HepG2 (cell line): Measurements from ENCODE around the gene TIRAP. TPM values are rescaled to one million over a fixed set of nuclear protein-coding genes. Genes with fewer than 3 reads are reported as not detected.

Experiments used
- ATAC-seq: fragments of 200-7000 bp; cut with Tn5 transposase; 3 replicates; pipeline ENCODE4 v1.9.1; 2020; ENCODE audit warnings: mild to moderate bottlenecking, moderate library complexity
- BruUV-seq: library from RNA; stranded (reverse); fragments of 400-500 nt; replicated peaks from 2 replicates; lab custom pipeline; 2021; lab: Mats Ljungman, UMichigan
- CTCF ChIA-PET: fragments of 300-600 bp; formaldehyde crosslinking; extraction: SDS; loops from one replicate; lab custom pipeline; 2021; ENCODE audit warnings: low total read pairs, inconsistent platforms, low intra/inter-chr PET ratio; lab: Yijun Ruan, JAX
- POLR2A ChIA-PET: fragments of 350-600 bp; sonication (Branson Sonifier 250); formaldehyde crosslinking; loops from one replicate; lab custom pipeline; 2020; ENCODE audit warnings: antibody characterized with exemption, inconsistent platforms; lab: Yijun Ruan, JAX
- DNase-seq: peaks from one replicate; pipeline ENCODE4 v3.0.0-alpha.2; 2015; ENCODE audit warnings: low spot score
- FAIRE-seq: peaks from 3 replicates; lab custom pipeline; 2011; peaks lifted over from hg19 to GRCh38; lab: Jason Lieb, UNC
- H2AFZ ChIP-seq: one replicate; pipeline ENCODE4 v1.6.1; 2011; ENCODE audit warnings: low read length, inconsistent platforms
- H3K27ac ChIP-seq: fragments of 300-600 bp; 3 replicates; pipeline ENCODE4 v1.8.0; 2011; ENCODE audit warnings: mixed run types, mild to moderate bottlenecking, mixed read lengths, low read length, inconsistent platforms; ENCODE audit not compliant: insufficient read depth; ENCODE audit errors: extremely low read length
- H3K27me3 ChIP-seq, 2 experiments: fragments of 200-600 bp in 1 of 2; 2 replicates in 1 of 2; 3 replicates in 1 of 2; pipeline versions ENCODE4 v1.6.0 to v1.8.0; 2011; ENCODE audit warnings: low read length in 2 of 2, mild to moderate bottlenecking in 2 of 2, moderate library complexity in 2 of 2, inconsistent platforms in 1 of 2; ENCODE audit not compliant: insufficient read depth in 2 of 2, control insufficient read depth in 1 of 2
- H3K36me3 ChIP-seq, 2 experiments: fragments of 200-600 bp in 1 of 2; replicated peaks in 1 of 2; 2 replicates in 1 of 2; 3 replicates in 1 of 2; pipeline versions ENCODE4 v1.5.1 to v1.8.0; 2011; ENCODE audit warnings: low read length in 2 of 2, inconsistent platforms in 1 of 2; ENCODE audit not compliant: insufficient read depth in 2 of 2, control insufficient read depth in 1 of 2
- H3K4me1 ChIP-seq: 2 replicates; pipeline ENCODE4 v1.5.1; 2012; ENCODE audit warnings: low read length, inconsistent platforms; ENCODE audit not compliant: insufficient read depth
- H3K4me2 ChIP-seq: 2 replicates; pipeline ENCODE4 v1.6.0; 2011; ENCODE audit warnings: low read depth, low read length, inconsistent platforms
- H3K4me3 ChIP-seq, 3 experiments: fragments of 200-600 bp in 1 of 3; sonication (generic), shearing (Covaris generic) in 1 of 3; replicated peaks in 1 of 3; 2 replicates each; pipeline ENCODE4 v1.5.1; 2011 to 2016; ENCODE audit warnings: low read length in 3 of 3, inconsistent platforms in 2 of 3, low read depth in 2 of 3, mild to moderate bottlenecking in 2 of 3, control low read depth in 1 of 3, mixed read lengths in 1 of 3; ENCODE audit not compliant: insufficient read depth in 1 of 3
- H3K79me2 ChIP-seq: one replicate; pipeline ENCODE4 v1.6.1; 2011; ENCODE audit warnings: low read length, inconsistent platforms; ENCODE audit not compliant: insufficient read depth
- H3K9ac ChIP-seq: 2 replicates; pipeline ENCODE4 v1.6.0; 2011; ENCODE audit warnings: mild to moderate bottlenecking, low read depth, low read length, inconsistent platforms; ENCODE audit not compliant: insufficient read depth
- H3K9me3 ChIP-seq: 2 replicates; pipeline ENCODE4 v1.5.1; 2012; ENCODE audit warnings: mild to moderate bottlenecking, low read length
- H4K20me1 ChIP-seq: 2 replicates; pipeline ENCODE4 v1.6.0; 2011; ENCODE audit warnings: inconsistent platforms, mild to moderate bottlenecking, low read length, moderate library complexity; ENCODE audit not compliant: insufficient read depth
- ADNP ChIP-seq: sonication (generic); formaldehyde crosslinking; IDR thresholded peaks from 2 replicates; pipeline ENCODE4 v1.4.0; 2020; ENCODE audit warnings: missing genetic modification reagents
- JUNB ChIP-seq: sonication (generic); formaldehyde crosslinking; IDR thresholded peaks from 2 replicates; pipeline ENCODE4 v1.8.0; 2022; ENCODE audit warnings: missing genetic modification reagents, mild to moderate bottlenecking, borderline replicate concordance
- JUND ChIP-seq: sonication (generic); formaldehyde crosslinking; IDR thresholded peaks from 2 replicates; pipeline ENCODE4 v1.8.0; 2022; ENCODE audit warnings: mild to moderate bottlenecking, missing genetic modification reagents
- NCOA5 ChIP-seq: sonication (generic); formaldehyde crosslinking; IDR thresholded peaks from 2 replicates; pipeline ENCODE4 v1.4.0; 2020; ENCODE audit warnings: missing genetic modification reagents
- POLR2AphosphoS5 ChIP-seq: IDR thresholded peaks from 2 replicates; pipeline ENCODE4 v1.6.1; 2012; ENCODE audit warnings: low read depth, low read length
- RFXANK ChIP-seq: IDR thresholded peaks from 2 replicates; pipeline ENCODE4 v1.6.1; 2016
- RNF2 ChIP-seq: fragments of 450-650 bp; conservative IDR thresholded peaks from 2 replicates; pipeline ENCODE4 v1.6.1; 2016; ENCODE audit warnings: low read depth
- STAT5B ChIP-seq: sonication (generic); formaldehyde crosslinking; IDR thresholded peaks from 2 replicates; pipeline ENCODE4 v1.4.0; 2020; ENCODE audit warnings: missing genetic modification reagents
- YEATS2 ChIP-seq: sonication (generic); formaldehyde crosslinking; IDR thresholded peaks from 2 replicates; pipeline ENCODE4 v1.4.0; 2020; ENCODE audit warnings: missing genetic modification reagents, borderline replicate concordance
- ZBTB7B ChIP-seq: sonication (generic); formaldehyde crosslinking; IDR thresholded peaks from 2 replicates; pipeline ENCODE4 v1.4.0; 2020; ENCODE audit warnings: missing genetic modification reagents
- WGBS: methylation state at CpG from one replicate; pipeline ENCODE4 v1.1.6; 2017; ENCODE audit warnings: low lambda C conversion rate; 5-methylcytosine and 5-hydroxymethylcytosine counted together
- in situ Hi-C: cut with HindIII; loops from 2 replicates; pipeline ENCODE4 v1.10.0; 2017; ENCODE audit warnings: low pct_unique_long_range_greater_than_20kb; ENCODE audit not compliant: extremely low pct_ligation_motif_present
- intact Hi-C: fragments of 100-400 bp; cut with micrococcal nuclease; formaldehyde crosslinking; loops from one replicate; pipeline ENCODE4 v1.10.0; 2022; ENCODE audit not compliant: unreplicated experiment
- polyA plus RNA-seq, 8 experiments: library from polyadenylated mRNA; depleted of rRNA in 3 of 8; stranded (reverse) in 7 of 8; unstranded in 1 of 8; fragments of >200 nt; fragmentation: Illumina TruSeq in 4 of 8; extraction: Trizol in 4 of 8; gene quantifications; 2 replicates each; pipeline versions ENCODE4 v1.2.1 to v1.2.3, GENCODE V29; 2011 to 2016; ENCODE audit warnings: low read depth in 4 of 8, missing spikeins in 1 of 8, mixed read lengths in 1 of 8; ENCODE audit not compliant: insufficient read depth in 1 of 8
- total RNA-seq, 5 experiments: library from RNA; depleted of rRNA; stranded (reverse); fragments of >200 nt; fragmentation: Illumina TruSeq; extraction: Trizol; gene quantifications; 2 replicates each; pipeline ENCODE4 v1.2.3, GENCODE V29; 2016; ENCODE audit warnings: low read depth in 1 of 5
- TF ChIP-seq, protein P1 (sequence below): sonication (generic); formaldehyde crosslinking; IDR thresholded peaks from 2 replicates; pipeline ENCODE4 v1.4.0; 2020; ENCODE audit warnings: missing genetic modification reagents, mild to moderate bottlenecking, borderline replicate concordance
- TF ChIP-seq, protein P2 (sequence below): sonication (generic); formaldehyde crosslinking; IDR thresholded peaks from 2 replicates; pipeline ENCODE4 v1.8.0; 2022; ENCODE audit warnings: missing genetic modification reagents, mild to moderate bottlenecking, inconsistent platforms, borderline replicate concordance
- TF ChIP-seq, protein P3 (sequence below): sonication (generic); formaldehyde crosslinking; IDR thresholded peaks from 2 replicates; pipeline ENCODE4 v1.5.0; 2020; ENCODE audit warnings: mild to moderate bottlenecking, missing genetic modification reagents, borderline replicate concordance

TIRAP gene
- total and polyA plus RNA-seq, 2 of the 13 experiments (the other 11 are each of a cell fraction or from before 2014, with no cell fraction given): 5.4 to 5.7 TPM

DNA sequence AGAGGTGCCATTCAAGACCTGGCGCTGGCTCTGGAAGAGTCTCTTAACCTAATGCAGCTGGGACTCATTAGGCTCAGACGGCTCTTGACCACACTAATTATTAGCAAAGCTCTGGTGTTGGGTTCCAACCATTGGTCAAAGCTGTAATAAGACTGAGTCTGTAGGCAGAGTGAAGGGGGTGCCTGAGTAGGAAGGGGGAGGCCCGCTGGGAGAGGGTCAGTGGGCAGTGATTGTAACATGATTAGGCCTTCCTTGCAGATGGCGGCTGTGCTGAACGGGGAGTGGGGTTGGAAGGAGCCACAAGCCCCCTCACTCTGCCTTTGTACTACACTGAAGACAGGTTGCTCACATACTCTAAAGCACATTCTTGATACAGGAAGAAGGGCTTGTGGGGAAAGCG lies 19.4 kb upstream of the TIRAP start (continued):
- TF ChIP-seq, protein P1, sequence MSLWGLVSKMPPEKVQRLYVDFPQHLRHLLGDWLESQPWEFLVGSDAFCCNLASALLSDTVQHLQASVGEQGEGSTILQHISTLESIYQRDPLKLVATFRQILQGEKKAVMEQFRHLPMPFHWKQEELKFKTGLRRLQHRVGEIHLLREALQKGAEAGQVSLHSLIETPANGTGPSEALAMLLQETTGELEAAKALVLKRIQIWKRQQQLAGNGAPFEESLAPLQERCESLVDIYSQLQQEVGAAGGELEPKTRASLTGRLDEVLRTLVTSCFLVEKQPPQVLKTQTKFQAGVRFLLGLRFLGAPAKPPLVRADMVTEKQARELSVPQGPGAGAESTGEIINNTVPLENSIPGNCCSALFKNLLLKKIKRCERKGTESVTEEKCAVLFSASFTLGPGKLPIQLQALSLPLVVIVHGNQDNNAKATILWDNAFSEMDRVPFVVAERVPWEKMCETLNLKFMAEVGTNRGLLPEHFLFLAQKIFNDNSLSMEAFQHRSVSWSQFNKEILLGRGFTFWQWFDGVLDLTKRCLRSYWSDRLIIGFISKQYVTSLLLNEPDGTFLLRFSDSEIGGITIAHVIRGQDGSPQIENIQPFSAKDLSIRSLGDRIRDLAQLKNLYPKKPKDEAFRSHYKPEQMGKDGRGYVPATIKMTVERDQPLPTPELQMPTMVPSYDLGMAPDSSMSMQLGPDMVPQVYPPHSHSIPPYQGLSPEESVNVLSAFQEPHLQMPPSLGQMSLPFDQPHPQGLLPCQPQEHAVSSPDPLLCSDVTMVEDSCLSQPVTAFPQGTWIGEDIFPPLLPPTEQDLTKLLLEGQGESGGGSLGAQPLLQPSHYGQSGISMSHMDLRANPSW (CRISPR knock-in tag): no peak
- no peak for TF ChIP-seq RFXANK (CRISPR knock-in tag)
- no peak for TF ChIP-seq JUND
- no peak for TF ChIP-seq NCOA5 (CRISPR knock-in tag)
- TF ChIP-seq, protein P2, sequence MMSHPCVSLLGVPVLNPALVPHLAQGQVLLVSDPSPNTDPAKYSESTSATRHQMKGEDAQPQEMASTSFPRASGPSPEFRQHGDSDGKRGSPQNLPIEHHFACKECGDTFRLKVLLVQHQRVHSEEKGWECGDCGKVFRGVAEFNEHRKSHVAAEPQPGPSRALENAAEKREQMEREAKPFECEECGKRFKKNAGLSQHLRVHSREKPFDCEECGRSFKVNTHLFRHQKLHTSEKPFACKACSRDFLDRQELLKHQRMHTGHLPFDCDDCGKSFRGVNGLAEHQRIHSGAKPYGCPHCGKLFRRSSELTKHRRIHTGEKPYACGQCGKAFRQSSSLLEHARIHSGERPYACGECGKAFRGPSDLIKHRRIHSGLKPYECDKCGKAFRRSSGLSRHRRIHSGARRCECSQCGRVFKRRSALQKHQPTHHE (CRISPR knock-in tag): no peak
- TF ChIP-seq JUNB (CRISPR knock-in tag): no peak

DNA sequence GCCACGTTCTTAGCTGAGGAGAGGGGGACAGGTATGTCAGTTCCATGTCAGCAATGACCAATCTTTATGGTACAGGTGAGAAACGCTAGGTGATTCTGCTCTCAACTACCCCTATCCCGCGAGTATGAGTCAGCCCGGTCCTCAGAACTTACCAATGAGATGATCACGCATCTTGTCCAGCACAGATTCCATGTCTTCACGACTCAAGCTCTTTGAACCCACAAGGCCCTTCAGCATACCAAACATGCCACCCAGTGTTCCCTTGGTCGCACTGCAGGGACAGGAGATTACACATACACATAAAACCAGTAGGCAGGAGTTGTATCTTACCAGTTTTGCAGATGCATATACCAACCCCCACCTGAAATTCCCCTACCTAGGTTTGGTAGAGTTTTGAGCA lies 17.1 kb upstream of the TIRAP start:
- Histone ChIP-seq H3K36me3 (peaks cover 40 to 58% of the 10 kb centered on the region in 2 experiments), H3K79me2 (peaks cover 37% of the 10 kb centered on the region), H2AFZ (no peak overlapping the region), H3K27ac (no peak overlapping the region), H3K4me3 (no peak overlapping the region), H4K20me1 (no peaks in the 10 kb centered on the region), H3K27me3 (no peaks in the 10 kb centered on the region; a peak in 1 of 5 replicates), H3K9me3 (no peaks in the 10 kb centered on the region), H3K4me2 (no peak overlapping the region), H3K9ac (no peak overlapping the region), H3K4me1 (peaks cover 29% of the 10 kb centered on the region)
- FAIRE-seq (no peak), DNase-seq (no peak), ATAC-seq (no peak)
- in situ Hi-C loops: no loop called here
- POLR2A ChIA-PET: interaction anchor here (0.8 kb wide), 1 partner anchor 38 kb away, joined by 3 read pairs; the partner anchor contains the start of gene DCPS
- CTCF ChIA-PET: no interaction called here
- BruUV-seq: no TSS peak
- WGBS: 90% methylated on average over 8 of the region's 8 CpGs
- intact Hi-C loops: no loop called here
- TF ChIP-seq YEATS2 (no peak), RNF2 (no peak), STAT5B (no peak), ADNP (no peak), ZBTB7B (CRISPR knock-in tag) (no peak), POLR2AphosphoS5 (peak; percentile 29; the same call in 1 of the 2 replicates)
- TF ChIP-seq, protein P3, sequence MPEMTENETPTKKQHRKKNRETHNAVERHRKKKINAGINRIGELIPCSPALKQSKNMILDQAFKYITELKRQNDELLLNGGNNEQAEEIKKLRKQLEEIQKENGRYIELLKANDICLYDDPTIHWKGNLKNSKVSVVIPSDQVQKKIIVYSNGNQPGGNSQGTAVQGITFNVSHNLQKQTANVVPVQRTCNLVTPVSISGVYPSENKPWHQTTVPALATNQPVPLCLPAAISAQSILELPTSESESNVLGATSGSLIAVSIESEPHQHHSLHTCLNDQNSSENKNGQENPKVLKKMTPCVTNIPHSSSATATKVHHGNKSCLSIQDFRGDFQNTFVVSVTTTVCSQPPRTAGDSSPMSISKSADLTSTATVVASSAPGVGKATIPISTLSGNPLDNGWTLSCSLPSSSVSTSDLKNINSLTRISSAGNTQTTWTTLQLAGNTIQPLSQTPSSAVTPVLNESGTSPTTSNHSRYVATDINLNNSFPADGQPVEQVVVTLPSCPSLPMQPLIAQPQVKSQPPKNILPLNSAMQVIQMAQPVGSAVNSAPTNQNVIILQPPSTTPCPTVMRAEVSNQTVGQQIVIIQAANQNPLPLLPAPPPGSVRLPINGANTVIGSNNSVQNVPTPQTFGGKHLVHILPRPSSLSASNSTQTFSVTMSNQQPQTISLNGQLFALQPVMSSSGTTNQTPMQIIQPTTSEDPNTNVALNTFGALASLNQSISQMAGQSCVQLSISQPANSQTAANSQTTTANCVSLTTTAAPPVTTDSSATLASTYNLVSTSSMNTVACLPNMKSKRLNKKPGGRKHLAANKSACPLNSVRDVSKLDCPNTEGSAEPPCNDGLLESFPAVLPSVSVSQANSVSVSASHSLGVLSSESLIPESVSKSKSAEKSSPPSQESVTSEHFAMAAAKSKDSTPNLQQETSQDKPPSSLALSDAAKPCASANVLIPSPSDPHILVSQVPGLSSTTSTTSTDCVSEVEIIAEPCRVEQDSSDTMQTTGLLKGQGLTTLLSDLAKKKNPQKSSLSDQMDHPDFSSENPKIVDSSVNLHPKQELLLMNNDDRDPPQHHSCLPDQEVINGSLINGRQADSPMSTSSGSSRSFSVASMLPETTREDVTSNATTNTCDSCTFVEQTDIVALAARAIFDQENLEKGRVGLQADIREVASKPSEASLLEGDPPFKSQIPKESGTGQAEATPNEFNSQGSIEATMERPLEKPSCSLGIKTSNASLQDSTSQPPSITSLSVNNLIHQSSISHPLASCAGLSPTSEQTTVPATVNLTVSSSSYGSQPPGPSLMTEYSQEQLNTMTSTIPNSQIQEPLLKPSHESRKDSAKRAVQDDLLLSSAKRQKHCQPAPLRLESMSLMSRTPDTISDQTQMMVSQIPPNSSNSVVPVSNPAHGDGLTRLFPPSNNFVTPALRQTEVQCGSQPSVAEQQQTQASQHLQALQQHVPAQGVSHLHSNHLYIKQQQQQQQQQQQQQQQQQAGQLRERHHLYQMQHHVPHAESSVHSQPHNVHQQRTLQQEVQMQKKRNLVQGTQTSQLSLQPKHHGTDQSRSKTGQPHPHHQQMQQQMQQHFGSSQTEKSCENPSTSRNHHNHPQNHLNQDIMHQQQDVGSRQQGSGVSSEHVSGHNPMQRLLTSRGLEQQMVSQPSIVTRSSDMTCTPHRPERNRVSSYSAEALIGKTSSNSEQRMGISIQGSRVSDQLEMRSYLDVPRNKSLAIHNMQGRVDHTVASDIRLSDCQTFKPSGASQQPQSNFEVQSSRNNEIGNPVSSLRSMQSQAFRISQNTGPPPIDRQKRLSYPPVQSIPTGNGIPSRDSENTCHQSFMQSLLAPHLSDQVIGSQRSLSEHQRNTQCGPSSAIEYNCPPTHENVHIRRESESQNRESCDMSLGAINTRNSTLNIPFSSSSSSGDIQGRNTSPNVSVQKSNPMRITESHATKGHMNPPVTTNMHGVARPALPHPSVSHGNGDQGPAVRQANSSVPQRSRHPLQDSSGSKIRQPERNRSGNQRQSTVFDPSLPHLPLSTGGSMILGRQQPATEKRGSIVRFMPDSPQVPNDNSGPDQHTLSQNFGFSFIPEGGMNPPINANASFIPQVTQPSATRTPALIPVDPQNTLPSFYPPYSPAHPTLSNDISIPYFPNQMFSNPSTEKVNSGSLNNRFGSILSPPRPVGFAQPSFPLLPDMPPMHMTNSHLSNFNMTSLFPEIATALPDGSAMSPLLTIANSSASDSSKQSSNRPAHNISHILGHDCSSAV: no peak
